ENCODE measurements around the gene COL11A1.

GRCh38 chr1:103145449-103145848 is 37.1 kb upstream of the COL11A1 start:
- TF ChIP-seq, protein P1, sequence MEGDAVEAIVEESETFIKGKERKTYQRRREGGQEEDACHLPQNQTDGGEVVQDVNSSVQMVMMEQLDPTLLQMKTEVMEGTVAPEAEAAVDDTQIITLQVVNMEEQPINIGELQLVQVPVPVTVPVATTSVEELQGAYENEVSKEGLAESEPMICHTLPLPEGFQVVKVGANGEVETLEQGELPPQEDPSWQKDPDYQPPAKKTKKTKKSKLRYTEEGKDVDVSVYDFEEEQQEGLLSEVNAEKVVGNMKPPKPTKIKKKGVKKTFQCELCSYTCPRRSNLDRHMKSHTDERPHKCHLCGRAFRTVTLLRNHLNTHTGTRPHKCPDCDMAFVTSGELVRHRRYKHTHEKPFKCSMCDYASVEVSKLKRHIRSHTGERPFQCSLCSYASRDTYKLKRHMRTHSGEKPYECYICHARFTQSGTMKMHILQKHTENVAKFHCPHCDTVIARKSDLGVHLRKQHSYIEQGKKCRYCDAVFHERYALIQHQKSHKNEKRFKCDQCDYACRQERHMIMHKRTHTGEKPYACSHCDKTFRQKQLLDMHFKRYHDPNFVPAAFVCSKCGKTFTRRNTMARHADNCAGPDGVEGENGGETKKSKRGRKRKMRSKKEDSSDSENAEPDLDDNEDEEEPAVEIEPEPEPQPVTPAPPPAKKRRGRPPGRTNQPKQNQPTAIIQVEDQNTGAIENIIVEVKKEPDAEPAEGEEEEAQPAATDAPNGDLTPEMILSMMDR (conservative IDR thresholded peaks at IDR 0.05; ENCODE audit: low read depth, low read length): no peak
- TF ChIP-seq POLR2A (IDR thresholded peaks at IDR 0.05; ENCODE audit: low read depth, low read length): no peak
- TF ChIP-seq RFX5 (IDR thresholded peaks at IDR 0.05; ENCODE audit: low read depth, low read length): no peak
- no peak for TF ChIP-seq ELK1 (IDR thresholded peaks at IDR 0.05; ENCODE audit: borderline replicate concordance, low read depth, low read length)
- TF ChIP-seq RCOR1 (IDR thresholded peaks at IDR 0.05; ENCODE audit: insufficient replicate concordance, low read length): no peak
- TF ChIP-seq, protein P2, sequence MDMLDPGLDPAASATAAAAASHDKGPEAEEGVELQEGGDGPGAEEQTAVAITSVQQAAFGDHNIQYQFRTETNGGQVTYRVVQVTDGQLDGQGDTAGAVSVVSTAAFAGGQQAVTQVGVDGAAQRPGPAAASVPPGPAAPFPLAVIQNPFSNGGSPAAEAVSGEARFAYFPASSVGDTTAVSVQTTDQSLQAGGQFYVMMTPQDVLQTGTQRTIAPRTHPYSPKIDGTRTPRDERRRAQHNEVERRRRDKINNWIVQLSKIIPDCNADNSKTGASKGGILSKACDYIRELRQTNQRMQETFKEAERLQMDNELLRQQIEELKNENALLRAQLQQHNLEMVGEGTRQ (IDR thresholded peaks at IDR 0.05; ENCODE audit: low read depth, low read length): no peak
- no peak for TF ChIP-seq CEBPB (IDR thresholded peaks at IDR 0.05; ENCODE audit: low read depth, low read length)
- no peak for TF ChIP-seq SMC3 (IDR thresholded peaks at IDR 0.05; ENCODE audit: low read depth, low read length)
- TF ChIP-seq MAFK (IDR thresholded peaks at IDR 0.05; ENCODE audit: low read depth, low read length): no peak
- no peak for TF ChIP-seq RAD21 (IDR thresholded peaks at IDR 0.05; ENCODE audit: low read length)

Measured in IMR-90 (cell line).